MM.1S (cell line): ENCODE measurements around the gene KLK10.

Experiments used
- EZH2 ChIP-seq: fragments of 300-600 bp; sonication (generic); optimal IDR thresholded peaks from 2 replicates; pipeline ENCODE3; 2017; ENCODE audit warnings: low read depth, mild to moderate bottlenecking, antibody characterized with exemption, low read length, mixed read lengths
- TF ChIP-seq, protein P1 (sequence below): fragments of 300-600 bp; sonication (generic); IDR thresholded peaks from 2 replicates; pipeline ENCODE4 v1.5.1; 2016; ENCODE audit warnings: antibody characterized with exemption, low read length, mixed read lengths

DNA sequence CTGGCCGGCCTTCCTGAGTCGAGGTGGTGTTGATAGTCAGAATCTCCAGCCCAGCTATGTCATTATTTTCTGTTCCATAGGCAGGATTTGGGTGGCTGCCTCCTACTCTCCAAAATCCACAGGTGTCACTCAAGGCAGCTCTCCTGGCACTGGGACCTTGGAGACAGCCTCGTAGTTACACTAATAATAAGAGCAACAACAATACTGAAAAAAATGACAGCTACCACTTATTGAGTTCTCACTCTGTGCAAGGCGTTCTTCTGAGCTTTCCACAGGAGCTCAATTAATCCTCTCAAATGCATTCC is 27.5 kb upstream of the KLK10 start:
- TF ChIP-seq, protein P1, sequence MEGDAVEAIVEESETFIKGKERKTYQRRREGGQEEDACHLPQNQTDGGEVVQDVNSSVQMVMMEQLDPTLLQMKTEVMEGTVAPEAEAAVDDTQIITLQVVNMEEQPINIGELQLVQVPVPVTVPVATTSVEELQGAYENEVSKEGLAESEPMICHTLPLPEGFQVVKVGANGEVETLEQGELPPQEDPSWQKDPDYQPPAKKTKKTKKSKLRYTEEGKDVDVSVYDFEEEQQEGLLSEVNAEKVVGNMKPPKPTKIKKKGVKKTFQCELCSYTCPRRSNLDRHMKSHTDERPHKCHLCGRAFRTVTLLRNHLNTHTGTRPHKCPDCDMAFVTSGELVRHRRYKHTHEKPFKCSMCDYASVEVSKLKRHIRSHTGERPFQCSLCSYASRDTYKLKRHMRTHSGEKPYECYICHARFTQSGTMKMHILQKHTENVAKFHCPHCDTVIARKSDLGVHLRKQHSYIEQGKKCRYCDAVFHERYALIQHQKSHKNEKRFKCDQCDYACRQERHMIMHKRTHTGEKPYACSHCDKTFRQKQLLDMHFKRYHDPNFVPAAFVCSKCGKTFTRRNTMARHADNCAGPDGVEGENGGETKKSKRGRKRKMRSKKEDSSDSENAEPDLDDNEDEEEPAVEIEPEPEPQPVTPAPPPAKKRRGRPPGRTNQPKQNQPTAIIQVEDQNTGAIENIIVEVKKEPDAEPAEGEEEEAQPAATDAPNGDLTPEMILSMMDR, result no peak
- TF ChIP-seq EZH2, result no peak
